HFFc6 (cell line): Measurements from ENCODE around the gene UNK. TPM values are rescaled to one million over a fixed set of nuclear protein-coding genes. Genes with fewer than 3 reads are reported as not detected.

Experiments
- DNase-seq: peaks from one replicate; pipeline ENCODE4 v3.0.0-alpha.2; 2018
- H3K27ac Mint-ChIP-seq: 2 replicates; pipeline ENCODE4 v1.8.0; 2020; ENCODE audit warnings: mild to moderate bottlenecking, mixed read lengths
- H3K27me3 Mint-ChIP-seq: 2 replicates; pipeline ENCODE4 v1.8.0; 2021; ENCODE audit warnings: mild to moderate bottlenecking, moderate library complexity, mixed read lengths; ENCODE audit not compliant: insufficient read depth
- H3K36me3 Mint-ChIP-seq: 2 replicates; pipeline ENCODE4 v1.8.0; 2021; ENCODE audit warnings: low read depth, mixed read lengths
- H3K4me1 Mint-ChIP-seq: 2 replicates; pipeline ENCODE4 v1.8.0; 2020; ENCODE audit warnings: low read depth, mixed read lengths
- H3K4me3 Mint-ChIP-seq: 2 replicates; pipeline ENCODE4 v1.8.0; 2020; ENCODE audit warnings: mild to moderate bottlenecking, moderate library complexity, mixed read lengths
- H3K9me3 Mint-ChIP-seq: 2 replicates; pipeline ENCODE4 v1.8.0; 2020; ENCODE audit warnings: mild to moderate bottlenecking, mixed read lengths
- CTCF ChIP-seq: fragments of 200-600 bp; sonication (generic); IDR thresholded peaks from 2 replicates; pipeline ENCODE4 v1.5.0; 2021; ENCODE audit warnings: antibody characterized with exemption, mild to moderate bottlenecking
- total RNA-seq, 6 experiments: library from RNA; stranded (reverse); fragmentation: NEBNext Ultra II Directional; extraction: Animal tissue kit (Norgen Biotek cat#: 25700); gene quantifications; 2 replicates in 1 of 6; 3 replicates in 5 of 6; pipeline ENCODE4 v1.2.3, GENCODE V29; 2021

Gene UNK
- total RNA-seq, 6 experiments from 2014 or later: 12.7 to 18.6 (median 16.2) TPM

- Mint-ChIP-seq H3K27me3 (no peaks in the 10 kb centered on the region), H3K36me3 (no peaks in the 10 kb centered on the region), H3K27ac (no peak overlapping the region), H3K4me3 (no peak overlapping the region), H3K4me1 (peaks cover 8% of the 10 kb centered on the region), H3K9me3 (no peaks in the 10 kb centered on the region)
- TF ChIP-seq CTCF: no peak
- no peak for DNase-seq
These were observed 43.4 kb downstream of the UNK start for GRCh38 chr17:75828076-75828400.

- H3K4me3 Mint-ChIP-seq: no peak overlapping the region
- no peak overlapping the region for H3K27ac Mint-ChIP-seq
- DNase-seq: no peak
- no peaks in the 10 kb centered on the region for H3K9me3 Mint-ChIP-seq
- no peaks in the 10 kb centered on the region for H3K27me3 Mint-ChIP-seq
- H3K4me1 Mint-ChIP-seq: peaks cover 8% of the 10 kb centered on the region
- H3K36me3 Mint-ChIP-seq: no peaks in the 10 kb centered on the region
- no peak for TF ChIP-seq CTCF
These were observed 44.1 kb downstream of the UNK start for GRCh38 chr17:75828741-75829140.

GRCh38 chr17:75829747-75830146 is 45.1 kb downstream of the UNK start:
- H3K9me3 Mint-ChIP-seq: no peaks in the 10 kb centered on the region
- peaks cover 8% of the 10 kb centered on the region for H3K4me1 Mint-ChIP-seq
- no peaks in the 10 kb centered on the region for H3K36me3 Mint-ChIP-seq
- no peak for TF ChIP-seq CTCF
- H3K27ac Mint-ChIP-seq: no peak overlapping the region
- H3K4me3 Mint-ChIP-seq: no peak overlapping the region
- no peak for DNase-seq
- H3K27me3 Mint-ChIP-seq: no peaks in the 10 kb centered on the region

- H3K27me3 Mint-ChIP-seq: no peaks in the 10 kb centered on the region
- TF ChIP-seq CTCF: peak; percentile 76
- no peaks in the 10 kb centered on the region for H3K9me3 Mint-ChIP-seq
- no peak for DNase-seq
- H3K36me3 Mint-ChIP-seq: no peaks in the 10 kb centered on the region
- no peak overlapping the region for H3K27ac Mint-ChIP-seq
- H3K4me3 Mint-ChIP-seq: no peak overlapping the region
- H3K4me1 Mint-ChIP-seq: peaks cover 8% of the 10 kb centered on the region
These were observed 45.8 kb downstream of the UNK start for GRCh38 chr17:75830164-75831031.

- Mint-ChIP-seq H3K4me1 (peaks cover 8% of the 10 kb centered on the region), H3K27ac (no peak overlapping the region), H3K36me3 (no peaks in the 10 kb centered on the region), H3K27me3 (no peaks in the 10 kb centered on the region), H3K4me3 (no peak overlapping the region), H3K9me3 (no peaks in the 10 kb centered on the region)
- no peak for TF ChIP-seq CTCF
- DNase-seq: no peak
These were observed 46.5 kb downstream of the UNK start for GRCh38 chr17:75831032-75831571.
